Calu3 (cell line): Measurements from ENCODE around the gene ADTRP. TPM values are rescaled to one million over a fixed set of nuclear protein-coding genes. Genes with fewer than 3 reads are reported as not detected.

ENCODE experiments used
- BruUV-seq: library from RNA; stranded (reverse); fragments of 400-500 nt; replicated peaks from 2 replicates; lab custom pipeline; 2021; lab: Mats Ljungman, UMichigan
- CTCF ChIA-PET: fragments of 300-600 bp; sonication (Branson Sonifier 250); formaldehyde crosslinking; loops from one replicate; lab custom pipeline; 2022; ENCODE audit warnings: antibody characterized with exemption; lab: Charles Lee
- DNase-seq: peaks from one replicate; pipeline ENCODE4 v3.0.0; 2022
- H3K27ac Mint-ChIP-seq: one replicate; pipeline ENCODE4 v1.8.0; 2022; ENCODE audit warnings: mixed read lengths; ENCODE audit not compliant: unreplicated experiment
- H3K27me3 Mint-ChIP-seq: one replicate; pipeline ENCODE4 v1.8.0; 2022; ENCODE audit warnings: mixed read lengths; ENCODE audit not compliant: unreplicated experiment
- H3K36me3 Mint-ChIP-seq: one replicate; pipeline ENCODE4 v1.8.0; 2022; ENCODE audit warnings: mild to moderate bottlenecking, moderate library complexity, mixed read lengths; ENCODE audit not compliant: insufficient read depth, unreplicated experiment
- H3K4me1 Mint-ChIP-seq: one replicate; pipeline ENCODE4 v1.8.0; 2022; ENCODE audit warnings: mild to moderate bottlenecking, low read depth, mixed read lengths; ENCODE audit not compliant: unreplicated experiment
- H3K4me3 Mint-ChIP-seq: one replicate; pipeline ENCODE4 v1.8.0; 2022; ENCODE audit warnings: mild to moderate bottlenecking, low read depth, moderate library complexity, mixed read lengths; ENCODE audit not compliant: unreplicated experiment
- H3K9me3 Mint-ChIP-seq: one replicate; pipeline ENCODE4 v1.8.0; 2022; ENCODE audit warnings: low read depth, mixed read lengths; ENCODE audit not compliant: unreplicated experiment
- CTCF ChIP-seq: fragments of 200-600 bp; IDR thresholded peaks from one replicate; pipeline ENCODE4 v1.8.0; 2022; ENCODE audit warnings: antibody characterized with exemption; ENCODE audit not compliant: unreplicated experiment
- intact Hi-C: fragments of 100-400 bp; cut with micrococcal nuclease; formaldehyde crosslinking; loops from one replicate; pipeline ENCODE4 v1.10.0; 2022; ENCODE audit not compliant: unreplicated experiment
- total RNA-seq: library from RNA; stranded (reverse); gene quantifications from 2 replicates; pipeline ENCODE4 v1.2.3, GENCODE V29; 2022

Gene ADTRP
- total RNA-seq, 1 experiment from 2014 or later = 0.54 TPM

DNA sequence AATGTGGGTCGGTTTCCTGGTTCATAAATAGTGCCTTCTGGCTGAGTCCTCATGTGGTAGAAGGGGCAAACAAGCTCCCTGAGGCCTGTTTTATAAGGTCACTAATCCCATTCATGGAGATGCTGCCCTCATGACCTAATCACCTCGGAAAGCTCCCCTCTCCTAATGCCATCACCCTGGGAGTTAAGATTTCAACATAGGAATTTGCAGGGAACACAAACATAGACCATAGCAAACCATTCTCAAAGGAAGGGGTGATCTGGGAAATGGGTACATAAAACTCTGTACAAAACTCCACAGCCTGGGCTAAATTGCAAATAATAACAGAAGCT, 1.5 kb upstream of the ADTRP start:
- Mint-ChIP-seq H3K36me3 (no peaks in the 10 kb centered on the region), H3K9me3 (no peaks in the 10 kb centered on the region), H3K27me3 (no peaks in the 10 kb centered on the region), H3K27ac (no peak overlapping the region), H3K4me1 (peaks cover 26% of the 10 kb centered on the region), H3K4me3 (no peak overlapping the region)
- CTCF ChIA-PET = no interaction called here
- BruUV-seq = no TSS peak
- no peak for TF ChIP-seq CTCF
- no peak for DNase-seq
- intact Hi-C loops = no loop called here

- no peak overlapping the region for H3K27ac Mint-ChIP-seq
- DNase-seq = no peak
- H3K36me3 Mint-ChIP-seq = no peaks in the 10 kb centered on the region
- no peaks in the 10 kb centered on the region for H3K9me3 Mint-ChIP-seq
- no TSS peak for BruUV-seq
- intact Hi-C loops = no loop called here
- peaks cover 26% of the 10 kb centered on the region for H3K4me1 Mint-ChIP-seq
- H3K4me3 Mint-ChIP-seq = no peak overlapping the region
- CTCF ChIA-PET = no interaction called here
- TF ChIP-seq CTCF = no peak
- H3K27me3 Mint-ChIP-seq = no peaks in the 10 kb centered on the region
These were observed 910 bp upstream of the ADTRP start for GRCh38 chr6:11779329-11780096.

DNA sequence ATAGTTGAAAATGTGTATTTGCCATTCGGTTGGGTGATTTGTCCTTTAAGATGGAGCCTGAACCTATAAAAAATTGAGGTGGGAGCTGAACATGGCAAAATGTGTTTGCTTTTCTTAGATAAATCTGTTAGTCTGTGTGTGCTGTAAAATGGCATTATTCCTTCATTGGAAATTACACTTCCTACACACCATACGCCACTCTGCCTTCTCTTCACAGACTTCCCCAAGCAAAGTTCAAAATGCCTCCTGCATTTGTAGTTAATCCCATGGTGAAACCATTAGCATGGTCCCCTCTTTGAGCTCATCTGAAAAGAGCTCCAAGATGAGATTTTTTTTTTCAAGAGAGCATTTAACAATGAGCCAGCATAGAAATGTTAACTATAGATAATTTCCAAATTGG, 567 bp downstream of the ADTRP start:
- CTCF ChIA-PET = no interaction called here
- no peaks in the 10 kb centered on the region for H3K27me3 Mint-ChIP-seq
- intact Hi-C loops = no loop called here

DNA sequence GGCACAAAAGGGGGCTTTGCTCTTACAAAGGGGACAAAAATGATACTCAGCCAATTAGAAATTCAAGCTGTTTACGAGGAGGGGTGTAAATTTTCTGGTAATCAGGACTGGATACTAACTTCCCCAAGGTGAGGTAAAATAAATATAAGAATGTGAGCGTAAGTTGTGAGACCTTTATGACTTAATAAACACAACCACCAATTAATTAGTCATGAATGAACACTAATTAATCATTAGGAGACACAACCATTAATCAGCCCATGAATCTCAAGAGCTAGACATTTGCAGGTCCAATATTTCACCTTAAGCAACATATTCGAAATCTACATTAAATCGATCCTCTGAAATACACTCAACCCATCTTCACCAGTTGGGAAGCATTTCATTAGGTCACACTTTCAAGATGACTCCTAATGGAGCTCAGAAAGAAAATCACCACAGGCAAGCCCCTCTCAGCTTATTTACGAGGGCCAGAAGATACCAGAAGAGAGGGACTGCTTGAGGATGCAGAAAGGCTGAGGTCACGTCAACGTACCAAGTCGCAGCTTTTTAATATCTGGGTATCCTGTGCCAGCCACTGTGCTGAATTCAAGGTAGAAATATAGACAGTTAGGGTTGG, 2.7 kb downstream of the ADTRP start:
- CTCF ChIA-PET = no interaction called here
- DNase-seq = no peak
- Mint-ChIP-seq H3K36me3 (peaks cover 3% of the 10 kb centered on the region), H3K4me1 (peaks cover 45% of the 10 kb centered on the region), H3K9me3 (no peaks in the 10 kb centered on the region), H3K27ac (peak overlapping the region; percentile 25), H3K27me3 (no peaks in the 10 kb centered on the region), H3K4me3 (no peak overlapping the region)
- no peak for TF ChIP-seq CTCF
- BruUV-seq = no TSS peak
- intact Hi-C loops = no loop called here

More for the DNA sequence above, 567 bp downstream of the ADTRP start:
- TF ChIP-seq CTCF = no peak
- no peaks in the 10 kb centered on the region for H3K36me3 Mint-ChIP-seq
- H3K9me3 Mint-ChIP-seq = no peaks in the 10 kb centered on the region
- no TSS peak for BruUV-seq
- H3K4me1 Mint-ChIP-seq = peaks cover 30% of the 10 kb centered on the region
- no peak overlapping the region for H3K4me3 Mint-ChIP-seq
- DNase-seq = no peak
- H3K27ac Mint-ChIP-seq = no peak overlapping the region
